Measurements from ENCODE around the gene TNC. TPM values are rescaled to one million over a fixed set of nuclear protein-coding genes. Genes with fewer than 3 reads are reported as not detected.

TNC gene
- polyA plus RNA-seq, 1 experiment: 648 TPM

DNA sequence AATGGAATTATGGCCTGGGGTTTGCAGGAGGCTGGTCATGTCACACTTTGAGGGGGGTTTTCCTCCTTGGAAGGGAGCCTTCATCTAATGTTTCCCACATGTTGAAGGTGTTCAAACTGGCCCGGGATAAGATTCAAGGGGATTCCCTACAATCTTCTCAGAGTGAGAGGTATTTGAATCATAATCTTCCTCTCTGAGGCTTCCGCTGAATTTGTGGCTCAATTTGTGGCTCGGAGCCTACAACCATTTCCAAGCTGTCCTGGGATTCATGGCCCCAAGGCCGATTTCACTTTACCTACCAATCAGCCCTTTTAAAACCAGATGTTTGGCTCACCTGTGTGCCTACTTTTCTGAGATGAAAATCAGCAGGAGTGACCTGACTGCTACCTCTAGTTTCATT lies 3.9 kb downstream of the TNC start:
- Histone ChIP-seq H3K36me3 (ENCODE audit: control insufficient read depth, insufficient read depth, low read length) (0 out of 2 replicates have a peak, but pooled peaks cover 2% of the 10 kb centered on the region), H3K4me3 (ENCODE audit: low read depth, low read length) (no peak overlapping the region), H3K27me3 (ENCODE audit: control insufficient read depth, insufficient read depth, low read length) (no peaks in the 10 kb centered on the region)
- CTCF ChIA-PET: interaction anchor here (1.2 to 1.3 kb wide), 2 partner anchors 12 to 16 kb away, joined by 3 to 4 read pairs; no protein-coding TSS in a partner anchor
- DNase-seq (ENCODE audit: low read depth): no peak
- TF ChIP-seq, protein P1, sequence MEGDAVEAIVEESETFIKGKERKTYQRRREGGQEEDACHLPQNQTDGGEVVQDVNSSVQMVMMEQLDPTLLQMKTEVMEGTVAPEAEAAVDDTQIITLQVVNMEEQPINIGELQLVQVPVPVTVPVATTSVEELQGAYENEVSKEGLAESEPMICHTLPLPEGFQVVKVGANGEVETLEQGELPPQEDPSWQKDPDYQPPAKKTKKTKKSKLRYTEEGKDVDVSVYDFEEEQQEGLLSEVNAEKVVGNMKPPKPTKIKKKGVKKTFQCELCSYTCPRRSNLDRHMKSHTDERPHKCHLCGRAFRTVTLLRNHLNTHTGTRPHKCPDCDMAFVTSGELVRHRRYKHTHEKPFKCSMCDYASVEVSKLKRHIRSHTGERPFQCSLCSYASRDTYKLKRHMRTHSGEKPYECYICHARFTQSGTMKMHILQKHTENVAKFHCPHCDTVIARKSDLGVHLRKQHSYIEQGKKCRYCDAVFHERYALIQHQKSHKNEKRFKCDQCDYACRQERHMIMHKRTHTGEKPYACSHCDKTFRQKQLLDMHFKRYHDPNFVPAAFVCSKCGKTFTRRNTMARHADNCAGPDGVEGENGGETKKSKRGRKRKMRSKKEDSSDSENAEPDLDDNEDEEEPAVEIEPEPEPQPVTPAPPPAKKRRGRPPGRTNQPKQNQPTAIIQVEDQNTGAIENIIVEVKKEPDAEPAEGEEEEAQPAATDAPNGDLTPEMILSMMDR (IDR thresholded peaks at IDR 0.05; ENCODE audit: insufficient read depth, low read depth, low read length): no peak
- POLR2A ChIA-PET: no interaction called here

DNA sequence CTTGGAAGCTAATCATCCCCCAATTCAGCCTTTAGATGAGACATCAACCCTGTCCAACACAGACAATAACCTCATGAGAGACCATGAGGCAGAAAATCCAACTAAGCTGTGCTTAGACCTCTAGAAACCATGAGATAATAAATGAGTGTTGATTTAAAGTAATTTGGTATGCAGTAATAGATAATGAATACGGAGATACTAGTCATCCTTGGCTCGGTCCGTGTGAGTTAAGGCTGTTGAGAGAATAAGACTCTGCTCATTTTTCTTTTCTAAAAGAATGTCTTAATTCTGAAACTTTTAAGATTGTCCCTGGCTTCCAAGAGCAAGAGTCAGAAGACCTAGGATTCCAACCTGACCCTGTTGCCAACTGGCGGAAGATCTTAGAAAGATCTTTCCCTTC lies 6.1 kb downstream of the TNC start:
- H3K4me3 ChIP-seq (ENCODE audit: low read depth, low read length): no peak overlapping the region
- ChIA-PET CTCF (interaction anchor here (1.0 kb wide), 1 partner anchor 265 kb away, joined by 3 read pairs; no protein-coding TSS in a partner anchor), POLR2A (no interaction called here)
- no peak for DNase-seq (ENCODE audit: low read depth)
- no peaks in the 10 kb centered on the region for H3K27me3 ChIP-seq (ENCODE audit: control insufficient read depth, insufficient read depth, low read length)
- H3K36me3 ChIP-seq (ENCODE audit: control insufficient read depth, insufficient read depth, low read length): 0 out of 2 replicates have a peak, but pooled peaks cover 2% of the 10 kb centered on the region
- TF ChIP-seq, protein P1 (IDR thresholded peaks at IDR 0.05; ENCODE audit: insufficient read depth, low read depth, low read length): no peak

DNA sequence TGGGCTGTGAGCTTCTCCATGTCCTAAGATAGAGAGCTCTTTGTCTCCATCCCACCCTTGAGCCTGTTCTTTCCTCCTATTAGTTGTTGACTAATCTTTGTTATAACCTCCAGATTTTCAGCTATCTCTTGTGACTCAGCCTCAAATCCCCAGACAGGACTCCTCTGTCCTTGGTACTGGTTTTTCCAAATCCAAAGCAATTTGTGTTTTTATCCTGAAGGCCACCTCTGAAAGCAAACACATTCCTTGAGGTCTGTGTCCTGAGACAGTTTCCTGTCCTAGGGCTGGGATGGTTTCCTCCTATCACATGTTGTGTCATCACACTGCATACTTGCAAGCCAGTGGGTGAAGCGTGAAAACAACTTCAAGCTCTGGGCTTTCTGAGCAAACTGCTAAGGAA lies 8.5 kb downstream of the TNC start:
- POLR2A ChIA-PET: interaction anchor here (0.6 kb wide), 1 partner anchor 105 kb away, joined by 10 read pairs; no protein-coding TSS in a partner anchor
- H3K36me3 ChIP-seq (ENCODE audit: control insufficient read depth, insufficient read depth, low read length): 0 out of 2 replicates have a peak, but pooled peaks cover 2% of the 10 kb centered on the region
- no peaks in the 10 kb centered on the region for H3K27me3 ChIP-seq (ENCODE audit: control insufficient read depth, insufficient read depth, low read length)
- TF ChIP-seq, protein P1 (IDR thresholded peaks at IDR 0.05; ENCODE audit: insufficient read depth, low read depth, low read length): no peak
- DNase-seq (ENCODE audit: low read depth): no peak
- CTCF ChIA-PET: interaction anchor here (1.0 to 1.5 kb wide), 2 partner anchors 26 to 39 kb away, joined by 3 read pairs; no protein-coding TSS in a partner anchor
- H3K4me3 ChIP-seq (ENCODE audit: low read depth, low read length): no peak overlapping the region

DNA sequence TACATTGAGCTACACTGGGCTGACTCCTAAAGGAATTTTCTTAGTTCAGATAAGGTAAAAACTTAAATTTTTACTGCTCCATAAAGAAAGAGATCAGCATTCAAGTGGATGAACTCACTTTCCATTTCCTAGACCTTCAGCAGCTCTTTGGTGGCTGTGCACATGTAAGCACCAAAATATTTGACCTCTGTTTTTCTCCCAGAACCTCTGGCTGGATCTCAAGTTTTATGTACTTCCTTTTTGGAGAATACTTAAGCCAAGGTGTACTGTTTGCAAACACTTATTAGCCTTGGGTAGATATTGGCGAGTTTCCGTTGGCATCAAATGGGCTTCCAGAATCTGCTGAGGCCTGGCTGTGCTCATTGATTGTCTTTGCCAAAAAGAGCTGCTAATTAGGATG lies 10.3 kb downstream of the TNC start:
- H3K36me3 ChIP-seq (ENCODE audit: control insufficient read depth, insufficient read depth, low read length): 0 out of 2 replicates have a peak, but pooled peaks cover under 1% of the 10 kb centered on the region
- no peaks in the 10 kb centered on the region for H3K27me3 ChIP-seq (ENCODE audit: control insufficient read depth, insufficient read depth, low read length)
- TF ChIP-seq, protein P1 (IDR thresholded peaks at IDR 0.05; ENCODE audit: insufficient read depth, low read depth, low read length): no peak
- CTCF ChIA-PET: interaction anchor here (0.7 to 1.2 kb wide), 2 partner anchors 11 to 36 kb away, joined by 3 to 5 read pairs; no protein-coding TSS in a partner anchor
- DNase-seq (ENCODE audit: low read depth): no peak
- POLR2A ChIA-PET: no interaction called here
- H3K4me3 ChIP-seq (ENCODE audit: low read depth, low read length): no peak overlapping the region

DNA sequence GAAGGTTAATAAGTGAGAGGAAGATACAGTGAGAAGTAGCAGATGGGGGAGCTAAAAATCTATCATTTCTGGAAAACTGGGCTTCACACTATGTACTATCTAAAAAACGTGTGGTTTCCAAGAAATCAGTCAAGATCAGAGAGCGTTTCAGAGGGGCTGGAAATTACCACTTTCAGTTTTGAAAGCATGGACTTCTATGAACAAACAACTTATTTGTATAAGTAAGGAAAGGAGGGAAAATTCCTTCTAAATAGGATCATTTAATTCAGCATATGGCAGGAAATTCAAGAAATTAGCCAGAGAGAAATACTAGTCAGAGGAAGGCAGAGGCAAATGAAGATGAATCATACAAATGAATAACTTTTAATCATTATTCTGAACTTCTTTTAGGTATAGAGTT lies 11.3 kb downstream of the TNC start:
- no peak overlapping the region for H3K4me3 ChIP-seq (ENCODE audit: low read depth, low read length)
- TF ChIP-seq, protein P1 (IDR thresholded peaks at IDR 0.05; ENCODE audit: insufficient read depth, low read depth, low read length): no peak
- ChIA-PET CTCF (interaction anchor here (1.2 kb wide), 1 partner anchor 35 kb away, joined by 5 read pairs; no protein-coding TSS in a partner anchor), POLR2A (no interaction called here)
- H3K36me3 ChIP-seq (ENCODE audit: control insufficient read depth, insufficient read depth, low read length): no peaks in the 10 kb centered on the region
- no peaks in the 10 kb centered on the region for H3K27me3 ChIP-seq (ENCODE audit: control insufficient read depth, insufficient read depth, low read length)
- no peak for DNase-seq (ENCODE audit: low read depth)

All from BJ (cell line).